ENCODE data around the gene RTCA.

Gene RTCA

DNA sequence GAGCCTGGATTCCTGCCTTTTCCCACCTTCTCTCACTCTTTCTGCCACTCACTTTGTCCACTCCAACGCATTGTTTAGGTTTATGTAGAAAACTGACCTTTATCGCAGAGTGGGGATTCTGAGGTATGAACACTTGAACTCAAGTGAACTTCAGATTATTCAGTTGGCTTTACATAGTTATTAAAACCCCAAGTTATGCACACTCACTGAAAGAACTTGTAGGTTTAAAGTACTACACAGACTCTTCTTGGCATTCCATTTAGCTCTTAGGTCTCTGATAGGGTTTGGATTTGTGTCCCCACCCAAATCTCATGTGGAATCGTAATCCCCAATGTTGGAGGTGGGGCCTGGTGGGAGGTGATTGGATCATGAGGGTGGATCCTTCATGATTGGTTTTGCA is 39.9 kb downstream of the RTCA start:
- H2BK120ac ChIP-seq (ENCODE audit: low read depth, low read length), result no peak overlapping the region
- H2AFZ ChIP-seq (ENCODE audit: low read length), result no peak overlapping the region
- no CpG with 5 or more reads among the region's 3 CpGs for WGBS, 2 donors (ENCODE audit: extremely low coverage in 2 of 2, insufficient read length in 2 of 2, insufficient replicate concordance in 1 of 2)

DNA sequence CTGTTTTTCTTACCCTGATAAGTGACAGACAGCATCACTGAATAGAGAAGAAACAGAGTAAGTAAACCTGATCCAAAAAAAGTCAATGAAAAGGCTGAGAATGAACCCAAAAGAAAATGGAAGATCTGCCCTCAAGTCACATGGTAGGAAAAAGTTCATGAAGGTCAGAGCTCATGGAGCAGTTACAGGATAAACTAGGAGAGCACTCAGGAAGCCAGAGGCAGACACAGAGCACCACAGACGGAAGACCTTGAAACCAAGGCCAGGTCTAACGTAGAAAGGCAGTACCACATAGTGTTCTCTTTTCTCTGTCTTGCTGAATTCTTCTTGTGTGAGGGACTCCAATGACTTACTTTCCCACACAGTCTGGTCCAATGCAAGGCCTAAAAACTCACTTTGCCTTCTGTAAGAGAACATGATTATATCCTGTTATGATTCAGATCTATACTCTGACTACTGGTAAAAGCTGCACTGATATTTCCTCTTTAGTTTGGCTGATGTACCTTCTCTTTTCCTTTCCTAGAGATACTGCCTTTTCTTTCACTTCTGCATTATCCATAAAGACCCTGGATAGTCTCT is 40.8 kb downstream of the RTCA start:
- no peak overlapping the region for H3K4ac ChIP-seq (ENCODE audit: low read length)
- H3K23ac ChIP-seq (ENCODE audit: low read depth, low read length, poor library complexity), result no peak overlapping the region

More for the DNA sequence above, 39.9 kb downstream of the RTCA start:
- Histone ChIP-seq H3K18ac (ENCODE audit: low read length) (no peak overlapping the region), H3K79me1 (ENCODE audit: low read depth, low read length) (no peaks in the 10 kb centered on the region), H3K27me3 (ENCODE audit: control insufficient read depth in 3 of 3, insufficient read depth in 3 of 3, low read depth in 1 of 3, low read length in 3 of 3) (no peaks in the 10 kb centered on the region), H3K9me3 (replicated peaks in 1 of 2; ENCODE audit: control insufficient read depth in 2 of 2, insufficient read depth in 1 of 2, low read depth in 1 of 2, low read length in 2 of 2) (peaks cover 0 to 3% of the 10 kb centered on the region in 2 donors), H2BK12ac (ENCODE audit: low read length) (no peak overlapping the region), H3K4me3 (ENCODE audit: low read length in 2 of 2) (no peak overlapping the region), H3K4ac (ENCODE audit: low read length) (no peak overlapping the region), H3K9ac (ENCODE audit: low read depth, low read length, poor library complexity) (no peak overlapping the region), H3K23ac (ENCODE audit: low read depth, low read length, poor library complexity) (no peak overlapping the region), H3K36me3 (replicated peaks in 1 of 2; ENCODE audit: control insufficient read depth in 2 of 2, insufficient read depth in 2 of 2, low read length in 2 of 2) (no peaks in the 10 kb centered on the region), H3K4me1 (ENCODE audit: control insufficient read depth in 2 of 2, insufficient read depth in 1 of 2, low read depth in 1 of 2, low read length in 2 of 2) (peaks cover 0 to 3% of the 10 kb centered on the region in 2 donors), H2BK5ac (ENCODE audit: low read length) (no peak overlapping the region), H2AK5ac (ENCODE audit: low read depth, low read length) (no peak overlapping the region), H4K8ac (ENCODE audit: low read depth, low read length) (no peak overlapping the region), H2BK15ac (ENCODE audit: low read length) (no peak overlapping the region), H4K91ac (ENCODE audit: low read depth, low read length, poor library complexity) (no peak overlapping the region), H3K27ac (replicated peaks; ENCODE audit: low read length) (no peak overlapping the region), H3K4me2 (ENCODE audit: insufficient read depth, low read length, poor library complexity, severe bottlenecking) (no peak overlapping the region), H3K14ac (ENCODE audit: low read length) (no peak overlapping the region)
- no peak for DNase-seq (ENCODE audit: low spot score)

DNA sequence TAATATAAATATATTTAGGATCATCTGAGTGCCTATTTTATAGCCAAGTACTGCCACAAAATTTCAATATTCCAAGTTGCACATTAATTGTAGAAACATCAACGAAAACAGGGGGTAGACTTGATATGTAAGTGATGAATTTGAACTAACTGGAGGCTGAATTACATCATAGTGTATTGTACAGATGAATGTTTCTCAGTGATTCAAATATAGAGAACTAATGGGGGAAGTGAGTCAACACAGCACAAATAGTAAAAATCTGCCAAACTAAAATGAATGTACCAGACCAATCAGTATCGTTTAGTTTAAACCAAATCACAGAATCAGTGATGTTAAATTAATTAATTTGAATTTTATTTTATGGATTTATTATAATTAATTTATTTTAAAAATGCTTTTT is 42.8 kb downstream of the RTCA start:
- H3K9me3 ChIP-seq (replicated peaks in 1 of 2; ENCODE audit: control insufficient read depth in 2 of 2, insufficient read depth in 1 of 2, low read depth in 1 of 2, low read length in 2 of 2), result peaks cover 0 to 3% of the 10 kb centered on the region in 2 donors
- peaks cover 0 to 5% of the 10 kb centered on the region in 2 donors for H3K4me1 ChIP-seq (ENCODE audit: control insufficient read depth in 2 of 2, insufficient read depth in 1 of 2, low read depth in 1 of 2, low read length in 2 of 2)
- no peak overlapping the region for H3K18ac ChIP-seq (ENCODE audit: low read length)
- H3K27me3 ChIP-seq (ENCODE audit: control insufficient read depth in 3 of 3, insufficient read depth in 3 of 3, low read depth in 1 of 3, low read length in 3 of 3), result no peaks in the 10 kb centered on the region
- H3K23ac ChIP-seq (ENCODE audit: low read depth, low read length, poor library complexity), result no peak overlapping the region
- H3K14ac ChIP-seq (ENCODE audit: low read length), result no peak overlapping the region
- H2BK12ac ChIP-seq (ENCODE audit: low read length), result no peak overlapping the region
- H4K8ac ChIP-seq (ENCODE audit: low read depth, low read length), result no peak overlapping the region
- no peaks in the 10 kb centered on the region for H3K79me1 ChIP-seq (ENCODE audit: low read depth, low read length)
- no peak overlapping the region for H3K4me3 ChIP-seq (ENCODE audit: low read length in 2 of 2)
- WGBS, 2 donors (ENCODE audit: extremely low coverage in 2 of 2, insufficient read length in 2 of 2, insufficient replicate concordance in 1 of 2), result no CpG with 5 or more reads among the region's 2 CpGs
- H3K4me2 ChIP-seq (ENCODE audit: insufficient read depth, low read length, poor library complexity, severe bottlenecking), result no peak overlapping the region
- H2AK5ac ChIP-seq (ENCODE audit: low read depth, low read length), result no peak overlapping the region
- no peak overlapping the region for H3K9ac ChIP-seq (ENCODE audit: low read depth, low read length, poor library complexity)
- no peaks in the 10 kb centered on the region for H3K36me3 ChIP-seq (replicated peaks in 1 of 2; ENCODE audit: control insufficient read depth in 2 of 2, insufficient read depth in 2 of 2, low read length in 2 of 2)
- H3K4ac ChIP-seq (ENCODE audit: low read length), result no peak overlapping the region
- H2BK120ac ChIP-seq (ENCODE audit: low read depth, low read length), result no peak overlapping the region
- H2AFZ ChIP-seq (ENCODE audit: low read length), result no peak overlapping the region
- no peak overlapping the region for H4K91ac ChIP-seq (ENCODE audit: low read depth, low read length, poor library complexity)
- no peak overlapping the region for H2BK5ac ChIP-seq (ENCODE audit: low read length)
- H2BK15ac ChIP-seq (ENCODE audit: low read length), result no peak overlapping the region
- no peak overlapping the region for H3K27ac ChIP-seq (replicated peaks; ENCODE audit: low read length)
- DNase-seq (ENCODE audit: low spot score), result no peak

More for the DNA sequence above, 40.8 kb downstream of the RTCA start:
- no peak overlapping the region for H3K27ac ChIP-seq (replicated peaks; ENCODE audit: low read length)
- WGBS, 2 donors (ENCODE audit: extremely low coverage in 2 of 2, insufficient read length in 2 of 2, insufficient replicate concordance in 1 of 2), result no CpG with 5 or more reads among the region's 2 CpGs
- H3K9me3 ChIP-seq (replicated peaks in 1 of 2; ENCODE audit: control insufficient read depth in 2 of 2, insufficient read depth in 1 of 2, low read depth in 1 of 2, low read length in 2 of 2), result peaks cover 0 to 3% of the 10 kb centered on the region in 2 donors
- no peak overlapping the region for H4K91ac ChIP-seq (ENCODE audit: low read depth, low read length, poor library complexity)
- no peaks in the 10 kb centered on the region for H3K79me1 ChIP-seq (ENCODE audit: low read depth, low read length)
- H3K18ac ChIP-seq (ENCODE audit: low read length), result no peak overlapping the region
- no peak for DNase-seq (ENCODE audit: low spot score)
- no peaks in the 10 kb centered on the region for H3K27me3 ChIP-seq (ENCODE audit: control insufficient read depth in 3 of 3, insufficient read depth in 3 of 3, low read depth in 1 of 3, low read length in 3 of 3)
- H2BK12ac ChIP-seq (ENCODE audit: low read length), result no peak overlapping the region
- H3K36me3 ChIP-seq (replicated peaks in 1 of 2; ENCODE audit: control insufficient read depth in 2 of 2, insufficient read depth in 2 of 2, low read length in 2 of 2), result no peaks in the 10 kb centered on the region
- no peak overlapping the region for H2BK120ac ChIP-seq (ENCODE audit: low read depth, low read length)
- H3K4me1 ChIP-seq (ENCODE audit: control insufficient read depth in 2 of 2, insufficient read depth in 1 of 2, low read depth in 1 of 2, low read length in 2 of 2), result peaks cover 0 to 2% of the 10 kb centered on the region in 2 donors
- H2BK15ac ChIP-seq (ENCODE audit: low read length), result no peak overlapping the region
- no peak overlapping the region for H3K9ac ChIP-seq (ENCODE audit: low read depth, low read length, poor library complexity)
- H2AK5ac ChIP-seq (ENCODE audit: low read depth, low read length), result no peak overlapping the region
- no peak overlapping the region for H3K14ac ChIP-seq (ENCODE audit: low read length)
- H4K8ac ChIP-seq (ENCODE audit: low read depth, low read length), result no peak overlapping the region
- no peak overlapping the region for H2AFZ ChIP-seq (ENCODE audit: low read length)
- H2BK5ac ChIP-seq (ENCODE audit: low read length), result no peak overlapping the region
- no peak overlapping the region for H3K4me2 ChIP-seq (ENCODE audit: insufficient read depth, low read length, poor library complexity, severe bottlenecking)
- H3K4me3 ChIP-seq (ENCODE audit: low read length in 2 of 2), result no peak overlapping the region

DNA sequence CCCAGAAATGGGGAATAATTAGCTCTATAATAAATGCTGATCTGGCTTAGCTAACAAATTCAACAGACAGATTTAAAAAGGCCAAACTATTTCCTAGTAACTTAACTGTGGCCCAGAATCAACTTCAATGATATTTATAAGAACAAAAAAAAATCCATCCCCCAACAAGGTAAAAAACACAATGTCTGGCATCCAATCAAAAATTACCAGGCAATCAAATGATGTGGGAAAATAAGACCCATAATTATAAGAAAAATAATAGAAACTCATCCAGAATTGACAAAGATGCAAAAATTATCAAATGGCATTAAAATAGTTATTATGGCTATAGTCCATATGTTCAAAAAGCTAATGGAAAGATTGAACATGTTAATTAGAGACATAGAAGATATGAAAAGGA is 43.8 kb downstream of the RTCA start:
- no peak overlapping the region for H2AFZ ChIP-seq (ENCODE audit: low read length)
- no peak overlapping the region for H3K18ac ChIP-seq (ENCODE audit: low read length)
- no peak overlapping the region for H4K91ac ChIP-seq (ENCODE audit: low read depth, low read length, poor library complexity)
- no peak overlapping the region for H3K9ac ChIP-seq (ENCODE audit: low read depth, low read length, poor library complexity)
- no peaks in the 10 kb centered on the region for H3K79me1 ChIP-seq (ENCODE audit: low read depth, low read length)
- no peak overlapping the region for H3K4me3 ChIP-seq (ENCODE audit: low read length in 2 of 2)
- no peak overlapping the region for H2AK5ac ChIP-seq (ENCODE audit: low read depth, low read length)
- H3K4ac ChIP-seq (ENCODE audit: low read length), result no peak overlapping the region
- no peak overlapping the region for H2BK5ac ChIP-seq (ENCODE audit: low read length)
- no peak overlapping the region for H4K8ac ChIP-seq (ENCODE audit: low read depth, low read length)
- no peaks in the 10 kb centered on the region for H3K27me3 ChIP-seq (ENCODE audit: control insufficient read depth in 3 of 3, insufficient read depth in 3 of 3, low read depth in 1 of 3, low read length in 3 of 3)
- no peak overlapping the region for H2BK15ac ChIP-seq (ENCODE audit: low read length)
- no peak overlapping the region for H2BK12ac ChIP-seq (ENCODE audit: low read length)
- peaks cover 0 to 5% of the 10 kb centered on the region in 2 donors for H3K4me1 ChIP-seq (ENCODE audit: control insufficient read depth in 2 of 2, insufficient read depth in 1 of 2, low read depth in 1 of 2, low read length in 2 of 2)
- no peak overlapping the region for H3K4me2 ChIP-seq (ENCODE audit: insufficient read depth, low read length, poor library complexity, severe bottlenecking)
- DNase-seq (ENCODE audit: low spot score), result no peak
- H3K27ac ChIP-seq (replicated peaks; ENCODE audit: low read length), result no peak overlapping the region
- no peaks in the 10 kb centered on the region for H3K36me3 ChIP-seq (replicated peaks in 1 of 2; ENCODE audit: control insufficient read depth in 2 of 2, insufficient read depth in 2 of 2, low read length in 2 of 2)
- H3K14ac ChIP-seq (ENCODE audit: low read length), result no peak overlapping the region
- no peak overlapping the region for H3K23ac ChIP-seq (ENCODE audit: low read depth, low read length, poor library complexity)
- H3K9me3 ChIP-seq (replicated peaks in 1 of 2; ENCODE audit: control insufficient read depth in 2 of 2, insufficient read depth in 1 of 2, low read depth in 1 of 2, low read length in 2 of 2), result peaks cover 0 to 3% of the 10 kb centered on the region in 2 donors
- H2BK120ac ChIP-seq (ENCODE audit: low read depth, low read length), result no peak overlapping the region
